Measurements from ENCODE around the gene CFP.
"Not testable (repeated sequence)": the region's sequence is repeated elsewhere in the genome, so short reads cannot be mapped to it uniquely, and the experiment has no call there.

GRCh38 chrX:47675959-47676859, 46.5 kb upstream of the CFP start:
- TF ChIP-seq, protein P1, sequence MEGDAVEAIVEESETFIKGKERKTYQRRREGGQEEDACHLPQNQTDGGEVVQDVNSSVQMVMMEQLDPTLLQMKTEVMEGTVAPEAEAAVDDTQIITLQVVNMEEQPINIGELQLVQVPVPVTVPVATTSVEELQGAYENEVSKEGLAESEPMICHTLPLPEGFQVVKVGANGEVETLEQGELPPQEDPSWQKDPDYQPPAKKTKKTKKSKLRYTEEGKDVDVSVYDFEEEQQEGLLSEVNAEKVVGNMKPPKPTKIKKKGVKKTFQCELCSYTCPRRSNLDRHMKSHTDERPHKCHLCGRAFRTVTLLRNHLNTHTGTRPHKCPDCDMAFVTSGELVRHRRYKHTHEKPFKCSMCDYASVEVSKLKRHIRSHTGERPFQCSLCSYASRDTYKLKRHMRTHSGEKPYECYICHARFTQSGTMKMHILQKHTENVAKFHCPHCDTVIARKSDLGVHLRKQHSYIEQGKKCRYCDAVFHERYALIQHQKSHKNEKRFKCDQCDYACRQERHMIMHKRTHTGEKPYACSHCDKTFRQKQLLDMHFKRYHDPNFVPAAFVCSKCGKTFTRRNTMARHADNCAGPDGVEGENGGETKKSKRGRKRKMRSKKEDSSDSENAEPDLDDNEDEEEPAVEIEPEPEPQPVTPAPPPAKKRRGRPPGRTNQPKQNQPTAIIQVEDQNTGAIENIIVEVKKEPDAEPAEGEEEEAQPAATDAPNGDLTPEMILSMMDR (IDR thresholded peaks at IDR 0.05) = not testable (repeated sequence)
- not testable (repeated sequence) for TF ChIP-seq EZH2 (IDR thresholded peaks at IDR 0.05; ENCODE audit: borderline replicate concordance, insufficient read depth, low read depth, low read length, poor library complexity, severe bottlenecking)

Data from B cell (primary cell).